ENCODE results near the gene USP43. TPM values are rescaled to one million over a fixed set of nuclear protein-coding genes. Genes with fewer than 3 reads are reported as not detected.
"Not testable (repeated sequence)": the region's sequence is repeated elsewhere in the genome, so short reads cannot be mapped to it uniquely, and the experiment has no call there.

USP43 gene, protein sequence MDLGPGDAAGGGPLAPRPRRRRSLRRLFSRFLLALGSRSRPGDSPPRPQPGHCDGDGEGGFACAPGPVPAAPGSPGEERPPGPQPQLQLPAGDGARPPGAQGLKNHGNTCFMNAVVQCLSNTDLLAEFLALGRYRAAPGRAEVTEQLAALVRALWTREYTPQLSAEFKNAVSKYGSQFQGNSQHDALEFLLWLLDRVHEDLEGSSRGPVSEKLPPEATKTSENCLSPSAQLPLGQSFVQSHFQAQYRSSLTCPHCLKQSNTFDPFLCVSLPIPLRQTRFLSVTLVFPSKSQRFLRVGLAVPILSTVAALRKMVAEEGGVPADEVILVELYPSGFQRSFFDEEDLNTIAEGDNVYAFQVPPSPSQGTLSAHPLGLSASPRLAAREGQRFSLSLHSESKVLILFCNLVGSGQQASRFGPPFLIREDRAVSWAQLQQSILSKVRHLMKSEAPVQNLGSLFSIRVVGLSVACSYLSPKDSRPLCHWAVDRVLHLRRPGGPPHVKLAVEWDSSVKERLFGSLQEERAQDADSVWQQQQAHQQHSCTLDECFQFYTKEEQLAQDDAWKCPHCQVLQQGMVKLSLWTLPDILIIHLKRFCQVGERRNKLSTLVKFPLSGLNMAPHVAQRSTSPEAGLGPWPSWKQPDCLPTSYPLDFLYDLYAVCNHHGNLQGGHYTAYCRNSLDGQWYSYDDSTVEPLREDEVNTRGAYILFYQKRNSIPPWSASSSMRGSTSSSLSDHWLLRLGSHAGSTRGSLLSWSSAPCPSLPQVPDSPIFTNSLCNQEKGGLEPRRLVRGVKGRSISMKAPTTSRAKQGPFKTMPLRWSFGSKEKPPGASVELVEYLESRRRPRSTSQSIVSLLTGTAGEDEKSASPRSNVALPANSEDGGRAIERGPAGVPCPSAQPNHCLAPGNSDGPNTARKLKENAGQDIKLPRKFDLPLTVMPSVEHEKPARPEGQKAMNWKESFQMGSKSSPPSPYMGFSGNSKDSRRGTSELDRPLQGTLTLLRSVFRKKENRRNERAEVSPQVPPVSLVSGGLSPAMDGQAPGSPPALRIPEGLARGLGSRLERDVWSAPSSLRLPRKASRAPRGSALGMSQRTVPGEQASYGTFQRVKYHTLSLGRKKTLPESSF
- 4.2 and 5.3 TPM in 2 replicates for total RNA-seq (2014; rRNA removed; shearing (Covaris generic); ENCODE audit: low replicate concordance)

DNA sequence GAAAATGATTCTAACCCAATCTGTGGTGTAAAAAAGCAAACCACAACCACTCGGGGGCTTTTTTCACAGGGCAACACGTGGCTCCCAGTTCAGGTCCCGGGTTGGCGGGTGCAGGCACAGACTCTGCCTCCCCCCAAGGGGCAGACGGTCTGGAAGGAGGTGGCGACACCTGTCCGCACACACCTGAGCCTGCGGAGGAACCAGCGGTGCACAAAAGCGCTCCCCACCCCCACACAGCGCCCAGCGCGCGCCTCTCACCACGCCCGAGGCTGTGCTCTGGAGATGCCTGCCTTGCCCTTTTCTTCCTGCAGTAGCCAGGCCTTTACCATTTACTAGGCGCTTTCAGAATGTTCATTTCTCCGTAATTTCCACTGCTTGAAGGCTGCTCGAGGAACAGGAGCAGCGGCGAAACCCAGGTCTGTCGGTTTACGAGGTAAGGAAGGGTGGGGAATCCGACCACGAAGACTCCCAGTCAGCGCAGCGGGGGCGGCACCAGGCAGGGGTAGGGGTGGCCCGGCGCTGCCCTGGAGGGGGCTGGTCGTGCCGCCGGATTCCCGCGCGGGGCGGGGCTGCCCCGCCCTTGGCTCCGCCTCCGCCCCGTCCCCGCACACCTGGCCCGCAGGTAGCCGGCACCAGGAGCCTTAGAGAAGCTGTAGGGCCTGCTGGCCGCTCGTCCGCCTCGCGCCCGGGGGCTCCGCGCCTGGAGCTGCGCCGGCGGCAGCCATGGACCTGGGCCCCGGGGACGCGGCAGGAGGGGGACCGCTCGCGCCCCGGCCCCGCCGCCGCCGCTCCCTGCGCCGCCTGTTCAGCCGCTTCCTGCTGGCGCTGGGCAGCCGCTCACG is at the start of gene USP43:
TSS of gene USP43 (plus strand) at position 608 of the 842 bp plus-strand sequence. CDS start at position 724, 116 bp downstream.
- peak; percentile 70 for DNase-seq (ENCODE audit: low read depth)
- in situ Hi-C loops (cut with HindIII; ENCODE audit: low pct_unique_long_range_greater_than_20kb, low sequenced_read_pairs), result no loop called here

DNA sequence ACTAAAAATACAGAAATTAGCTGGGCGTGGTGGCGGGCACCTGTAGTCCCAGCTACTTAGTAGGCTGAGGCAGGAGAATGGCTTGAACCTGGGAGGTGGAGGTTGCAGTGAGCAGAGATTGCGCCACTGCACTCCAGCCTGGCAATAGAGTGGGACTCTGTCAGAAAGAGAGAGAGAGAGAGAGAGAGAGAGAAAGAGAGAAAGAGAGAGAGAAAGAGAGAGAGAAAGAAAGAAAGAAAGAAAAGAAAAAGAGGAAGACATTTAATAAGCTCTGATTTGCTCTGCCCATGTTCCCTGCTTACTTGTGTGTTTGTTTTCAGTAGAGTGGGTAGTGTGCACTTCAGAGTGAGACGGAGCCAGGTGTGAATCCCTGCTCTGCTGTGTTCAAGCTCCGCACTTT is 47.7 kb upstream of the USP43 start:
- DNase-seq (ENCODE audit: low read depth); in situ Hi-C loops (cut with HindIII; ENCODE audit: low pct_unique_long_range_greater_than_20kb, low sequenced_read_pairs): not testable (repeated sequence)

DNA sequence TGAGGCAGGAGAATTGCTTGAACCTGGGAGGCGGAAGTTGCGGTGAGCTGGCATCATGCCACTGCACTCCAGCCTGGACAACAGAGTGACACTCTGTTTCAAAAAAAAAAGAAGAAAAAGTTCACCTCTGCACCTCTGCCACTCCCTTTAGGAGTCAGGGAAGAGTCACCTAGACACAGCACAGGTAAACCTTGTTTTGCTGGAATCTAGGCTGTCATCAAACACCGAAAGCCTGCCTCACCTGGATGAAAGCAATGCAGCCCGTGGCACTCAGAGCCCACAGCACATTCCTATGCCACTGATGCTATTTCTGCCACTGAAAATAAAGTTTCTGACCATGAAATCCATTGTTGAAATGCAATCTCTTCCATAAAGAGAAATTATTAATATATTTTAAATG is 46.7 kb upstream of the USP43 start:
- in situ Hi-C loops (cut with HindIII; ENCODE audit: low pct_unique_long_range_greater_than_20kb, low sequenced_read_pairs), result no loop called here
- DNase-seq (ENCODE audit: low read depth), result no peak

DNA sequence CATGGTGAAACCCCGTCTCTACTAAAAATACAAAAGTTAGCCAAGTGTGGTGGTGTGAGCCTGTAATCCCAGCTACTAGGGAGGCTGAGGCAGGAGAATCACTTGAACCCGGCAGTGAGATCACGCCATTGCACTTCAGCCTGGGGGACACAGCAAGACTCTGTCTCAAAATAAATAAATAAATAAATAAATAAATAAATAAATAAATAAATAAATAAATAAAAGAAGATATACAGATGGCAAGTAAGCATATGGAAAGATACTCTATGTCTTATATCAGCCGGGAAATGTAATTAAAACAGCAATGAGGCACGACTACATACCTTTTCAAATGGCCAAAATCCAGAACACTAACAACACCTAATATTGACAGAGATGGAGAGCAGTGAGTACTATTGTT is 40.7 kb upstream of the USP43 start:
- in situ Hi-C loops (cut with HindIII; ENCODE audit: low pct_unique_long_range_greater_than_20kb, low sequenced_read_pairs); DNase-seq (ENCODE audit: low read depth): not testable (repeated sequence)

DNA sequence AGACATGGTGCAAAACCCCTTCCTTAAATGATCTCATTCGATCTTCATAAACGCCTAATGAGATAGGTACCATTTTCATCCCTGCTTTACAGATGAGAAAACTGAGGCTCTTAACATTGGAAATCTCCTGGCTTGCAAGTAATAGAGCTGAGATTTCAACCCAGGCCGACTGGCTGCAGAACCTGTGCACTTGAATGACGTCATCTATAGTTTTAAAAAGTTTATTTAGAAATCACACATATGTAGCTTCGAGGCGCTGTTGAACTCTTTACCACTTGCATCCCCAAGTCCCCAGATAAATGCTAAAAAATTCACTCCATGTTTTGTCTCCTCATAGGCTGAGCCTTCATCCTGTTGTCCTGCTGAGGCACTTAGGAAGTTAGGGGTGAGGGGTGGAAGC is 38.9 kb upstream of the USP43 start:
- in situ Hi-C loops (cut with HindIII; ENCODE audit: low pct_unique_long_range_greater_than_20kb, low sequenced_read_pairs), result no loop called here
- DNase-seq (ENCODE audit: low read depth), result no peak

DNA sequence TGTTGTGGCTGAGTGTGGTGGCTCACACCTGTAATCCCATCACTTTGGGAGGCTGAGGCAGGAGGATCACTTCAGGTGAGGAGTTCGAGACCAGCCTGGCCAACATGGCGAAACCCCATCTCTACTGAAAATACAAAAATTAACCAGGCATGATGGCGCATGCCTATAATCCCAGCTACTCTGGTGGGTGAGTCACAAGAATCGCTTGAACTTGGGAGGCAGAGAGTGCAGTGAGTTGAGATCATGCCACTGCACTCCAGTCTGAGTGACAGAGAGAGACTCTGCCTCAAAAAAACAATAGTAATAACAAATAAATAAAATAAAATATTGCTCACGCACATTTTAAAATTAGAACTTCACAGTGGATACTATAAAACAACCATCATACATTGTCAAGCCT is 38.3 kb upstream of the USP43 start:
- DNase-seq (ENCODE audit: low read depth); in situ Hi-C loops (cut with HindIII; ENCODE audit: low pct_unique_long_range_greater_than_20kb, low sequenced_read_pairs): not testable (repeated sequence)

DNA sequence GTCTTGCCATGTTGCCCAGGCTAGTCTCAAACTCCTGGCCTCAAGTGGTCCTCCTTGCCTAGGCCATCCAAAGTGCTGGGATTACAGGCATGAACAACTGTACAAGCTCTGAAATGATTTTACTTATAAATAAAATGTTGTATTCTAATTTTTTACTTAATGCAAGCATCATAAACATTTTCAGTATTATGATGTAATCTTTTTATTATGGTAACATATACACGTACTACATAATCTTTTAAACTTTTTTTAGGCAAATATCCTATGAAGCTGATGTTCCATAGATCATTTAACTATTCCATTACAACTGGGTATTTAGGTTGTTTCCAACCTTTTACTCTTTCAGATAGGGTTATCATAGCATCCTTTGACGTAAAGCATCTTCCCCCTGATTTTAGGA is 33.8 kb upstream of the USP43 start:
- no peak for DNase-seq (ENCODE audit: low read depth)
- in situ Hi-C loops (cut with HindIII; ENCODE audit: low pct_unique_long_range_greater_than_20kb, low sequenced_read_pairs), result no loop called here

DNA sequence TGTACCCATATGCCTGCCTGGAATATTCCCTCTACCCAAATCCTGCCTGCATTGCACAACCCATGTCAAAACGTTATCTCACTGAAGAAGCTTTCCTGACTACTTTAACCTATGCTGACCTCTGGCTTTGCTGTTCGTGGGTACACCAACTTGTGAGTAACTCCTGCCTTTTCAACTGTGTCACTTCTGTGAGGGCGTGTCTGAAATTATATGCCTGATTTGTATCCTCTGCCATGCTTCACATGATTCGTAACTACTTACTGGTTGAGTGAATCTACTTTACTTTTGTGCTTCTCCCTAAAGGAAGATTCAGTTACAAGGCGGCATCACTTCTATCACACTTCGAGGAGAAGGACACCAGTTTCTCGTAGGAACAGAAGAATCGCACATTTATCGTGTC is 33.3 kb upstream of the USP43 start:
- in situ Hi-C loops (cut with HindIII; ENCODE audit: low pct_unique_long_range_greater_than_20kb, low sequenced_read_pairs), result no loop called here
- DNase-seq (ENCODE audit: low read depth), result peak; percentile 77

DNA sequence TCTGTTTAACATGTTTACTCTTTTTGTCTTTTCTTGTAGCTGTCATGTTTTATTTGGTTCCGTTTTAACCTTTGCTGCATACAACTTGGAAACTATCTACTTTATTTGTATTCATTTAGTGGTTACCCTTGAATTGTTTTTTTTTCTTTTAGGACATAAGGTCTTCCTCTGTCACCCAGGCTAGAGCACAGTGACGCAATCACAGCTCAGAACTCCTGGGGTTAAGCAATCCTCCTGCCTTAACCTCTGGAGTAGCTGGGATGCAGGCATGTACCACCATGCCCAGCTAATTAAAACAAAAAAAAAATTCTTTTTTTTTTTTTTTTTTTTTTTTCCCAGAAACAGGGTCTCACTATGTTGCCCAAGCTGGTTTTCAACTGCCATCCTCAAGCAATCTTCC is 29.8 kb upstream of the USP43 start:
- in situ Hi-C loops (cut with HindIII; ENCODE audit: low pct_unique_long_range_greater_than_20kb, low sequenced_read_pairs), result no loop called here
- DNase-seq (ENCODE audit: low read depth), result no peak

DNA sequence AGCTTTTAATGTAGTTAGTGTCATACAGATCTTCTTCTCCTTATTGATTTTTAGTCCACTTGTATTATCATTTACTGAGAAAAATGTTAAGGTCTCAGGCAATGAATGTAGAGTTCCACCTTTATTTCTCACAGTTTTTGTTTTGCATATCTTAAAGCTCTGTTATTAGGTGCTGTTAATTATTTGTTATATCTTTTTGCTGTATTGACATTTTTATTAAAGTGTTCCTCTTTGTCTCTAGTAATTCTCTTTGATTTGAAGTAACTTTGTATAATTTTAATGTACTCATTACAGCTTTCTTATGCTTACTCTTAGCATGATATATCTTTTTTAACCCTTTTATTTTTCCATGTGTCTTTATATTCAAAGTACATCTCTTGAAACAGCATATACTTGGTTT is 22.4 kb upstream of the USP43 start:
- in situ Hi-C loops (cut with HindIII; ENCODE audit: low pct_unique_long_range_greater_than_20kb, low sequenced_read_pairs), result no loop called here
- DNase-seq (ENCODE audit: low read depth), result no peak

DNA sequence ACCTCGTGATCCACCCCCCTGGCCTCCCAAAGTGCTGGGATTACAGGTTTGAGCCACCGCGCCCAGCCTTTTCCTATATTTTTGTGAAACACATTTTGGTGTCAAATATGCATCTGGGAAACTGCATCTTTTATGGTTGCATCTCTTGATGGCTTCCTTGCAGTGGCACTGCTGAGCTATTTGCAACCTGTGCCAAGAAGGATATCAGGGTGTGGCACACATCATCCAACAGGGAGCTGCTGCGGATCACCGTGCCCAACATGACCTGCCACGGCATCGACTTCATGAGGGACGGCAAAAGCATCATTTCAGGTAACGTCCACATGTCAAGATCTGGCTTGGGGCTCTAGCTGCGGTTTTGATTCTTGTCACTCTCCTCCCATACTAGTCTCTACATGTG is 16.8 kb upstream of the USP43 start:
- in situ Hi-C loops (cut with HindIII; ENCODE audit: low pct_unique_long_range_greater_than_20kb, low sequenced_read_pairs), result no loop called here
- DNase-seq (ENCODE audit: low read depth), result no peak

DNA sequence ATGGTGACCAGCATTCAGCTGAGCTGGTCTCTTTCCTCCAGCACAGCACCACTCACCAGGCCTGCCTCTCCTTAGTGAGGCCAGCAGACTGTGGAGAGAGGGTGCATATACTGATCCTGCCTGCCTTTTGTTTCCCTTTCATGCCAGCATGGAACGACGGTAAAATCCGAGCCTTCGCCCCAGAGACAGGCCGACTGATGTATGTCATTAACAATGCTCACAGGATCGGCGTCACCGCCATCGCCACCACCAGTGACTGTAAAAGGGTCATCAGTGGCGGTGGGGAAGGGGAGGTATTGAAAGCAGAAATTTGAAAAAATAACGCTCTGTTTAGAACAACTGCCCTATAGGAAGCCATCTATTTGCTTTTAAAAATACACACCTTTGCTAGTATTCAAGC is 12.6 kb upstream of the USP43 start:
- in situ Hi-C loops (cut with HindIII; ENCODE audit: low pct_unique_long_range_greater_than_20kb, low sequenced_read_pairs), result no loop called here
- DNase-seq (ENCODE audit: low read depth), result no peak

DNA sequence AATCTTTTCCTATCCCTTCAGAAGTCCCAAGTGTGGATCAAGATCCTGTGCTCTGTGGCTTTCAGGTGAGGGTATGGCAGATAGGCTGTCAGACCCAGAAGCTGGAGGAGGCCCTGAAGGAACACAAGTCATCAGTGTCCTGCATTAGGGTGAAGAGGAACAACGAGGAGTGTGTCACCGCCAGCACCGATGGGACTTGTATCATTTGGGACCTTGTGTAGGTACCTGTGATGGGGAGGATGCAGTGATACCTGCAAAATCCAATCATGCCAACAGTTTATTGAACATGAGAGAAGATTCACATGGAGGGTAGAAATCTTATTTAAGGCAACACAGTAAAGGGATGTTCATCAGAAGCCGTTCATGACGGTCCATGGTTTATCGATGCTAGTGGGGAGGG is 10.0 kb upstream of the USP43 start:
- in situ Hi-C loops (cut with HindIII; ENCODE audit: low pct_unique_long_range_greater_than_20kb, low sequenced_read_pairs), result no loop called here
- no peak for DNase-seq (ENCODE audit: low read depth)

DNA sequence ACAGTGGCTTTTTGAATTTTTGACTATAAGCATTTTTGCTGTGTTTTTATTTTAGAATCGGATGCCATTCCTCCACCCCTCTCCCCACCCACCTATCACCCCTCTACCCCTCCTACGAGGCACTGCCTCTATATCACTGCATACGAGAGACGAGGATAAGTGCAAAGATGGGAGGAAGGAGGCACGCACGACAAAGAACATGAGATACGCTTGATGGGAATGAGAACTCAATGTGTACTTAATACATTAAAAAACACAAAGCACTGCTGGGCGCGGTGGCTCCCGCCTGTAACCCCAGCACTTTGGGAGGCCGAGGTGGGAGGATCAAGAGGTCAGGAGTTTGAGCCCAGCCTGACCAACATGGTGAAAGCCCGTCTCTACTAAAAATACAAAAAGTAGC is 8.8 kb upstream of the USP43 start:
- in situ Hi-C loops (cut with HindIII; ENCODE audit: low pct_unique_long_range_greater_than_20kb, low sequenced_read_pairs), result no loop called here
- DNase-seq (ENCODE audit: low read depth), result no peak

DNA sequence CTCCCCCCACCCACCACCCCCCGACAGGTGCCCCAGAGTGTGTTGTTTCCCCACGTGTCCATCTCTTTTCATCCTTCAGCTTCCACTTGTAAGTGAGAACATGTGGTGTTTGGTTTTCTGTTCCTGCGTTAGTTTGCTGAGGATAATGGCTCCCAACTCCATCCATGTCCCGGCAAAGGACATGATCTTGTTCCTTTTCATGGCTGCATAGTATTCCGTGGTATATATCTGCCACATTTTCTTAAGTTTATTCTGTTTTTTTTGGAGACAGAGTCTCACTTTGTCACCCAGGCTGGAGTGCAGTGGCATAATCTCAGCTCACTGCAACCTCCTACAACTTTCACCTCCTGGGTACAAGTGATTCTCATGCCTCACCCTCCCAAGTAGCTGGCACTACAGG is 4.9 kb upstream of the USP43 start:
- in situ Hi-C loops (cut with HindIII; ENCODE audit: low pct_unique_long_range_greater_than_20kb, low sequenced_read_pairs); DNase-seq (ENCODE audit: low read depth): not testable (repeated sequence)

DNA sequence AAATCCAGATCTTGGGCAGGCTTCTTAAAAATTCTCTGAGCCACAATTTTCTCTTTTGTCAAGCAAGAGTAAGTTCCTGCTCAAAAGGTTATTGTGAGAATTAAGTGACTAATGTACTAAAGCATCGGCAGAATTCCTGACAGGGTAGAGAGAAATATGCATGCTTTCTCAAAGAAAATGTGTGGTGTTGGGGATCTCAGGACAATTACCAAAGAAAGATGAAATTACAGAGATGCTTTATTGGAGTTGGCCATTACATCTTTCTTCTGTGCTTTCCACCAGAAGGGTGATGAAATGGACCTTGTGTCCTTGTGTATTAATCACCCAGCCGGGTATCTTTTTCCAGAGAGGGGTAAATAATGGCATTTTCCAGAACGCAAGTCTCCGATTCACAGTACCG is 1.7 kb upstream of the USP43 start:
- in situ Hi-C loops (cut with HindIII; ENCODE audit: low pct_unique_long_range_greater_than_20kb, low sequenced_read_pairs), result no loop called here
- DNase-seq (ENCODE audit: low read depth), result peak; percentile 3

DNA sequence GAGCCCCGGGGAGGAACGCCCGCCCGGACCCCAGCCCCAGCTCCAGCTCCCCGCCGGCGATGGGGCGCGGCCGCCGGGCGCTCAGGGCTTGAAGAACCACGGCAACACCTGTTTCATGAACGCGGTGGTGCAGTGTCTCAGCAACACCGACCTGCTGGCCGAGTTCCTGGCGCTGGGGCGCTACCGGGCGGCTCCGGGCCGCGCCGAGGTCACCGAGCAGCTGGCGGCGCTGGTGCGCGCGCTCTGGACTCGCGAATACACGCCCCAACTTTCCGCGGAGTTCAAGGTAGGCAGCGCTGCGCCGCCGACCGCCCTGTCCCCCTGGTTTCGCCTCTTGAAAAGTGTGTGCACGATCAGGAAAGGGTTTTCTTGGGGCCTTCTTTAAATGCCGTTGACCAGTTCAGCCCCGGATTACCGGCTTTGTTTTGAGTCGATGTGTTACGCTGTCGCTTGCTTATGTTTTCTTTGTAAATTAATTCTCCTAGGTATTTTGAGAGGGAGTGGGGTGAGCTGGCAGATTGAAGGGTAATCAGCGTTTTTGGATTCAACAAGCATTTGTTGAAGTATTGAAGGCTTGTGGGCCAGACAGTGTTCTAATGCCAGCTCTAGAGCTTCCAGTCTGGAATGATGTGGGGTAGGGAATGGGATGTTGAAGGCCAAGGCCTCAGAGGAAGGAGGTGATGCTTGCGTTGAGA is 681 bp downstream of the USP43 start:
- in situ Hi-C loops (cut with HindIII; ENCODE audit: low pct_unique_long_range_greater_than_20kb, low sequenced_read_pairs), result no loop called here

DNA sequence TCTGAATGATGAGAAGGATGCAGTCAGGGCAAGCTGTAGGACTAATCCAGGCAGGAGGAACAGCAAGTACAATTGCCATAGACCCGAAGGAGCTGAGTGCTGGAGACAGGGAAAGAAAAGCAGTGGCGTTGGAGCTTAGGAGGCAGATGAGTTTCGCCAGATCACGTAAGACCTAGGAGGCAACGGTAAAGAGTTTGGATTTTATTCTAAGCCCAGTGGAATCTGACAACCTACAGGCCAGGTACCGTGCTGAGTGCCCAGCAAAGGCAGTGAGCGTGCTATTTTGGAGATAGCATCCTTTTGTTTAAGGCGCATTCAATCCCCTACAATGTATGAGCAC is 1.2 kb downstream of the USP43 start:
- in situ Hi-C loops (cut with HindIII; ENCODE audit: low pct_unique_long_range_greater_than_20kb, low sequenced_read_pairs), result no loop called here
- no peak for DNase-seq (ENCODE audit: low read depth)

More for the DNA sequence above, 681 bp downstream of the USP43 start:
- DNase-seq (ENCODE audit: low read depth), result peak; percentile 53
